Astrocyte of the cerebellum (primary cell): ENCODE results near the gene ASMTL.
"Not testable (repeated sequence)": the region's sequence is repeated elsewhere in the genome, so short reads cannot be mapped to it uniquely, and the experiment has no call there.

Experiments used
- DNase-seq: peaks from one replicate; pipeline ENCODE4 v3.0.0-alpha.2; 2011; ENCODE audit warnings: low read depth
- H3K4me3 ChIP-seq: 2 replicates; pipeline ENCODE4 v1.5.1; 2011; ENCODE audit warnings: mild to moderate bottlenecking, low read depth, low read length, moderate library complexity
- in situ Hi-C: cut with HindIII; loops from 2 replicates; pipeline ENCODE4 v1.10.0; 2017; ENCODE audit warnings: low sequenced_read_pairs
- TF ChIP-seq, protein P1 (sequence below): IDR thresholded peaks from 2 replicates; pipeline ENCODE4 v1.5.1; 2012; ENCODE audit warnings: low read length, low read depth, moderate library complexity, mild to moderate bottlenecking; ENCODE audit errors: missing control alignments

The ASMTL gene

GRCh38 chrX:1492421-1493012 is 39.8 kb upstream of the ASMTL start:
- TF ChIP-seq, protein P1, sequence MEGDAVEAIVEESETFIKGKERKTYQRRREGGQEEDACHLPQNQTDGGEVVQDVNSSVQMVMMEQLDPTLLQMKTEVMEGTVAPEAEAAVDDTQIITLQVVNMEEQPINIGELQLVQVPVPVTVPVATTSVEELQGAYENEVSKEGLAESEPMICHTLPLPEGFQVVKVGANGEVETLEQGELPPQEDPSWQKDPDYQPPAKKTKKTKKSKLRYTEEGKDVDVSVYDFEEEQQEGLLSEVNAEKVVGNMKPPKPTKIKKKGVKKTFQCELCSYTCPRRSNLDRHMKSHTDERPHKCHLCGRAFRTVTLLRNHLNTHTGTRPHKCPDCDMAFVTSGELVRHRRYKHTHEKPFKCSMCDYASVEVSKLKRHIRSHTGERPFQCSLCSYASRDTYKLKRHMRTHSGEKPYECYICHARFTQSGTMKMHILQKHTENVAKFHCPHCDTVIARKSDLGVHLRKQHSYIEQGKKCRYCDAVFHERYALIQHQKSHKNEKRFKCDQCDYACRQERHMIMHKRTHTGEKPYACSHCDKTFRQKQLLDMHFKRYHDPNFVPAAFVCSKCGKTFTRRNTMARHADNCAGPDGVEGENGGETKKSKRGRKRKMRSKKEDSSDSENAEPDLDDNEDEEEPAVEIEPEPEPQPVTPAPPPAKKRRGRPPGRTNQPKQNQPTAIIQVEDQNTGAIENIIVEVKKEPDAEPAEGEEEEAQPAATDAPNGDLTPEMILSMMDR, result no peak
- DNase-seq, result no peak
- H3K4me3 ChIP-seq, result no peak overlapping the region
- in situ Hi-C loops, result no loop called here

GRCh38 chrX:1491851-1492349 is 39.2 kb upstream of the ASMTL start:
- in situ Hi-C loops, result no loop called here
- DNase-seq, result no peak
- no peak overlapping the region for H3K4me3 ChIP-seq
- TF ChIP-seq, protein P1, result no peak

GRCh38 chrX:1491248-1491647 is 38.5 kb upstream of the ASMTL start:
- H3K4me3 ChIP-seq, in situ Hi-C loops, DNase-seq: not testable (repeated sequence)

GRCh38 chrX:1490723-1491122 is 38.0 kb upstream of the ASMTL start:
- in situ Hi-C loops, DNase-seq: not testable (repeated sequence)

GRCh38 chrX:1489354-1489753 is 36.6 kb upstream of the ASMTL start:
- H3K4me3 ChIP-seq, DNase-seq, in situ Hi-C loops: not testable (repeated sequence)

More at GRCh38 chrX:1490723-1491122, 38.0 kb upstream of the ASMTL start:
- not testable (repeated sequence) for H3K4me3 ChIP-seq

DNA sequence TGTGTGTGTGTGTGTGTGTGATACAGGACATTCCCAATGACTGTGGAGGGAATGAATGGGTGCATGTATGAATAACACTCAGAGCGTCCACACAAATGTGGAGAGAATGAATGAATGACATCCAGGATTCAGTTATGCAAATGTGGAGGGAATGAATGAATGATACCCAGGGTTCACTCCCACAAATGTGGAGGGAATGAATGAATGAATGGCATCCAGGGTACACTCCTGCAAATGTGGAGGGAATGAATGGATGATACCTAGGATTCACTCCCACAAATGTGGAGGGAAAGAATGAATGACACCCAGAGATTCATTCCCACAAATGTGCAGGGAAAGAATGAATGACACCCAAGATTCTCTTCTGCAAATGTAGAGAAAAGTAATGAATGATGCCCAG is 36.0 kb upstream of the ASMTL start:
- no peak overlapping the region for H3K4me3 ChIP-seq
- in situ Hi-C loops, result no loop called here
- TF ChIP-seq, protein P1, result no peak

DNA sequence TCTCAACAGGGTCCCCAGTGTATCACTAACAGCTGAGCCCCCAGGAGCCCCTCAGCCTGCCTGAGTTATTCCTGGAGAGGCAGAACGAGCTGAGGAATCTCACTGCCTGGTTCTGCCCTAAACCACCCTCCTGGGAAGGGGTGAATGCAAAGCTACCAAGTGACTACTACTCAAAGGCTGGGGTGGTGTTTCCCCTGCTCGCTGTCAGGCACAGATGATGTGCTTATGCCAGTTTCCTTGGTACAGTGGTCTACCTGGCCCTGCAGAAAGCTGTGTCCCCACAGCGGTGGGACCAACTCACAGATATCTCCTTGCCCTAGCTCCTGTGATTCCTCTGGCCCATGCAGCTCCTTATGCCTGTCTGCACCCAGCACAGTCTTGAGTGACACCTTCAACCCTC is 35.4 kb upstream of the ASMTL start:
- TF ChIP-seq, protein P1, result no peak
- in situ Hi-C loops, result no loop called here
- no peak overlapping the region for H3K4me3 ChIP-seq
- DNase-seq, result no peak

More for the DNA sequence above, 36.0 kb upstream of the ASMTL start:
- no peak for DNase-seq

DNA sequence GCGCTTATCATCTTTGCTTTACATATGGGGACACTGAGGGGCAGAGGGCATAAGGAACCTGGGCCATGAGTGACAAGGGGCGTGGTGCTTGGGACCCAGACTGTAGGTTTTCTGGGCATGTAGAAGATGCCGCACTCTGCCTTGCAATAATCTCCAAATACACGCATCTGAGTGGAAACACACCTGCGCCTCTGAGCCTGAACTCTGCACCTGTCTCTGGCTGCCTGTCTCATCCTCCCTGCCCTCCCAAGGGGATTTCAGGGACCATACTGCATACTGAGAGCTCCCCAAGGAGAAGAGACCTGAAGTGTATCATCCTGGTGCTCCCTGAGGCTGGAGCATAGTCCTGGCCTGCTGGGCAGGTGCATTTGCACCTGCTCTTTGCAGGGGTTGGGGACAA is 34.7 kb upstream of the ASMTL start:
- in situ Hi-C loops, result no loop called here
- TF ChIP-seq, protein P1, result no peak
- no peak for DNase-seq
- H3K4me3 ChIP-seq, result no peak overlapping the region
